ENCODE results near the gene ZNF778. TPM values are rescaled to one million over a fixed set of nuclear protein-coding genes. Genes with fewer than 3 reads are reported as not detected.

ZNF778 gene
- total and polyA plus RNA-seq, 2 of the 8 experiments (the other 6 are each of a cell fraction or from before 2014, with no cell fraction given), result 9.5 to 21.9 TPM

DNA sequence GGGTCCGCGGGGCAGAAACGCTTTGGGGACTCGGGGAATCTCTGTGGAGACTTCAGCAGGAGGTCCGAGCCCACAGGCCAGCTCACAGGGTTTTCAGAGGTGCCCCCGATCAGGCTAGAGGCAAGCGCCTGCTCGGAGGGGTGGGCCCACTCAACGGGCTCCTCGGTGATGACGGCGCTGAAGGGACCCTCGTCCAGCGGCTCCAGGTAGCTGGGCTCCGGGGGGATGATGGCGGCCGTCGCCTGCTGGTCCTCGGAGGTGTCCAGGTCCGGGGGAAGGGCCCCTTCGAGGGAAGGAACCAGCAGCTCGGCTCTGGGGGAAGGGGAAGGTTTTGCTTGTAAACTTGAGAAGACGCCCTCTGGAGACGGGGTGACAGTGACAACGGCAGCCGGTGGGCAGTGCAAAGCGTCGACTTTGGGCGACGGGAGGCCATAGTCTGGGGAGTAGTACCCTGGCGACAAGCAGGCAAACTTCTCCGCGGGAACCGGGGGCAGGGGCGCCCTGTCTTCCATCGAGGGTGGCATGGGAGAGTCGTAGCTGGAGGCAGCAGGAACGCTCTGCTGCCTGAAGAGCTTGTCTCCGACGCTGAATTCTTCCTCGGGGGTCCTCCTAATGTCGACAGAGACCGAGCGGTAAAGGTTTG, 63.2 kb downstream of the ZNF778 start:
- Histone ChIP-seq H3K23ac (ENCODE audit: insufficient read length) (no peak overlapping the region), H3K27me3 (replicated peaks in 1 of 4; ENCODE audit: control insufficient read depth in 3 of 4, extremely low read depth in 1 of 4, insufficient read depth in 3 of 4, low read length in 3 of 4) (no peaks in the 10 kb centered on the region), H2BK20ac (ENCODE audit: low read length) (no peak overlapping the region), H4K5ac (ENCODE audit: insufficient read length, low read depth, low read length) (no peak overlapping the region), H3K9me3 (ENCODE audit: insufficient read depth in 2 of 2, low read depth in 1 of 2, low read length in 1 of 2) (no peaks in the 10 kb centered on the region), H2BK12ac (ENCODE audit: low read depth, low read length) (no peak overlapping the region), H3K4me3 (ENCODE audit: extremely low read depth in 1 of 4, insufficient read depth in 2 of 4, low read depth in 3 of 4, low read length in 4 of 4) (no peak overlapping the region), H2BK5ac (ENCODE audit: low read depth, low read length) (no peak overlapping the region; the same call in 1 of the 2 replicates), H2AK5ac (ENCODE audit: low read depth, low read length) (no peak overlapping the region), H3K4me1 (replicated peaks in 1 of 4; ENCODE audit: control insufficient read depth in 3 of 4, insufficient read depth in 4 of 4, low read length in 3 of 4) (no peaks in the 10 kb centered on the region), H4K8ac (ENCODE audit: extremely low read depth, insufficient read depth, low read length) (peak overlapping the region; percentile 64; the same call in 1 of the 2 replicates), H3K14ac (ENCODE audit: insufficient read length) (no peak overlapping the region), H3K36me3 (ENCODE audit: control insufficient read depth in 2 of 4, insufficient read depth in 4 of 4, low read length in 3 of 4) (peaks cover 15 to 68% (median 43%) of the 10 kb centered on the region in 4 experiments; a peak in 7 of 8 replicates), H4K20me1 (replicated peaks in 1 of 2; ENCODE audit: control insufficient read depth in 1 of 2, insufficient read depth in 2 of 2, low read length in 2 of 2) (peaks cover 8% of the 10 kb centered on the region in 2 experiments), H2BK120ac (replicated peaks; ENCODE audit: low read depth, low read length) (no peak overlapping the region), H3K79me1 (ENCODE audit: low read depth, low read length) (peaks cover 12% of the 10 kb centered on the region), H3K56ac (replicated peaks; ENCODE audit: insufficient read length, low read depth, low read length) (no peak overlapping the region), H3K18ac (ENCODE audit: extremely low read depth, low read length) (no peak overlapping the region), H2AFZ (ENCODE audit: low read length) (no peak overlapping the region), H3K79me2 (ENCODE audit: control insufficient read depth in 1 of 2, insufficient read depth in 2 of 2, low read length in 2 of 2) (no peaks in the 10 kb centered on the region; a peak in 1 of 4 replicates), H2BK15ac (ENCODE audit: low read length) (no peak overlapping the region), H3K27ac (ENCODE audit: low read depth, low read length) (no peak overlapping the region), H3K9ac (replicated peaks in 1 of 4; ENCODE audit: extremely low read depth in 1 of 4, low read depth in 3 of 4, low read length in 3 of 4) (no peak overlapping the region), H4K91ac (replicated peaks; ENCODE audit: insufficient read length, low read length) (no peak overlapping the region), H3K23me2 (ENCODE audit: low read depth, low read length) (no peaks in the 10 kb centered on the region), H3K4me2 (ENCODE audit: insufficient read depth in 1 of 2, low read depth in 2 of 2, low read length in 2 of 2) (no peak overlapping the region), H3K4ac (replicated peaks; ENCODE audit: insufficient read length, low read depth, low read length) (no peak overlapping the region)
- FAIRE-seq (no peak), DNase-seq (ENCODE audit: low read depth in 1 of 2, low spot score in 2 of 2) (no peak)
- CTCF ChIA-PET (ENCODE audit: partially characterized antibody), result interaction anchor here (0.5 to 2.8 kb wide), 9 partner anchors 9 to 705 kb away, joined by 3 to 17 read pairs (median 4); no protein-coding TSS in a partner anchor
- no peak for TF ChIP-seq TBP (IDR thresholded peaks at IDR 0.05; ENCODE audit: low read depth, low read length)
- TF ChIP-seq EGR1 (IDR thresholded peaks at IDR 0.05; ENCODE audit: borderline replicate concordance, low read depth, low read length), result no peak
- TF ChIP-seq MAX (IDR thresholded peaks at IDR 0.05), result no peak
- no peak for TF ChIP-seq BACH1 (IDR thresholded peaks at IDR 0.05; ENCODE audit: low read length)
- no peak for TF ChIP-seq SAP30 (IDR thresholded peaks at IDR 0.05; ENCODE audit: insufficient read depth, insufficient replicate concordance, low read length)
- TF ChIP-seq, protein P1, sequence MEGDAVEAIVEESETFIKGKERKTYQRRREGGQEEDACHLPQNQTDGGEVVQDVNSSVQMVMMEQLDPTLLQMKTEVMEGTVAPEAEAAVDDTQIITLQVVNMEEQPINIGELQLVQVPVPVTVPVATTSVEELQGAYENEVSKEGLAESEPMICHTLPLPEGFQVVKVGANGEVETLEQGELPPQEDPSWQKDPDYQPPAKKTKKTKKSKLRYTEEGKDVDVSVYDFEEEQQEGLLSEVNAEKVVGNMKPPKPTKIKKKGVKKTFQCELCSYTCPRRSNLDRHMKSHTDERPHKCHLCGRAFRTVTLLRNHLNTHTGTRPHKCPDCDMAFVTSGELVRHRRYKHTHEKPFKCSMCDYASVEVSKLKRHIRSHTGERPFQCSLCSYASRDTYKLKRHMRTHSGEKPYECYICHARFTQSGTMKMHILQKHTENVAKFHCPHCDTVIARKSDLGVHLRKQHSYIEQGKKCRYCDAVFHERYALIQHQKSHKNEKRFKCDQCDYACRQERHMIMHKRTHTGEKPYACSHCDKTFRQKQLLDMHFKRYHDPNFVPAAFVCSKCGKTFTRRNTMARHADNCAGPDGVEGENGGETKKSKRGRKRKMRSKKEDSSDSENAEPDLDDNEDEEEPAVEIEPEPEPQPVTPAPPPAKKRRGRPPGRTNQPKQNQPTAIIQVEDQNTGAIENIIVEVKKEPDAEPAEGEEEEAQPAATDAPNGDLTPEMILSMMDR (IDR thresholded peaks at IDR 0.05; ENCODE audit: control extremely low read depth in 1 of 3, insufficient read depth in 1 of 3, low read depth in 1 of 3, low read length in 3 of 3), result no peak
- POLR2A ChIA-PET (ENCODE audit: partially characterized antibody), result interaction anchor here (1.5 to 2.9 kb wide), 2 partner anchors 12 to 18 kb away, joined by 3 to 15 read pairs; no protein-coding TSS in a partner anchor
- 93% methylated on average over 38 of the region's 44 CpGs; no CpG with 5 or more reads in 1 of the 2 experiments for whole genome bisulfite sequencing, 2 experiments (ENCODE audit: extremely low coverage in 1 of 2, insufficient coverage in 1 of 2, insufficient read length in 1 of 2, insufficient replicate concordance in 2 of 2, low coverage in 1 of 2, low lambda C conversion rate in 2 of 2, missing lambda C conversion rate in 1 of 2)
